ENCODE data around the gene ESYT2.

Gene ESYT2

DNA sequence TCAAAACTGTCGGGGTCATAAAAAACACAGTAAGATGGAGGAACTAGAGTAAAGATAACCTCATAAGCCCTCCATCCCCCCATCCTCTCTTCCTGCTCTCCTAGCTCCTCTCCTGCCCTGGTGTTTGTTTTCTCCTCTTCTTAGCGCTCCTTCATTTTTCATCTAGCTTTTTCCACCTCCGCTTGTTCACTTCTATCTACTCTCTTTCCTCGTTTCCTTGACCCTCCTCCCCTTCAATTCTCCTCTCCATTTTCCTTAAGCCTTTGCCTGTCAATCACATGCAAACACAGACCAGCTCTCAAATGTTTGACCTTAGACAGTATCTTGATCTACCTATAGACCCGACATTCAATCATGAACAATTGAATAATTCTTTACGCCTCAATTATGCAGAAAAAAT is 134.7 kb downstream of the ESYT2 start (continued):
- TF ChIP-seq ZNF2 (tag by site-specific recombination; IDR thresholded peaks at IDR 0.05) (no peak), ZFP3 (tag by site-specific recombination; IDR thresholded peaks at IDR 0.05; ENCODE audit: low read depth) (no peak)
- TF ChIP-seq, protein P1, sequence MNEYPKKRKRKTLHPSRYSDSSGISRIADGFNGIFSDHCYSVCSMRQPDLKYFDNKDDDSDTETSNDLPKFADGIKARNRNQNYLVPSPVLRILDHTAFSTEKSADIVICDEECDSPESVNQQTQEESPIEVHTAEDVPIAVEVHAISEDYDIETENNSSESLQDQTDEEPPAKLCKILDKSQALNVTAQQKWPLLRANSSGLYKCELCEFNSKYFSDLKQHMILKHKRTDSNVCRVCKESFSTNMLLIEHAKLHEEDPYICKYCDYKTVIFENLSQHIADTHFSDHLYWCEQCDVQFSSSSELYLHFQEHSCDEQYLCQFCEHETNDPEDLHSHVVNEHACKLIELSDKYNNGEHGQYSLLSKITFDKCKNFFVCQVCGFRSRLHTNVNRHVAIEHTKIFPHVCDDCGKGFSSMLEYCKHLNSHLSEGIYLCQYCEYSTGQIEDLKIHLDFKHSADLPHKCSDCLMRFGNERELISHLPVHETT (tag by site-specific recombination; IDR thresholded peaks at IDR 0.05): no peak

DNA sequence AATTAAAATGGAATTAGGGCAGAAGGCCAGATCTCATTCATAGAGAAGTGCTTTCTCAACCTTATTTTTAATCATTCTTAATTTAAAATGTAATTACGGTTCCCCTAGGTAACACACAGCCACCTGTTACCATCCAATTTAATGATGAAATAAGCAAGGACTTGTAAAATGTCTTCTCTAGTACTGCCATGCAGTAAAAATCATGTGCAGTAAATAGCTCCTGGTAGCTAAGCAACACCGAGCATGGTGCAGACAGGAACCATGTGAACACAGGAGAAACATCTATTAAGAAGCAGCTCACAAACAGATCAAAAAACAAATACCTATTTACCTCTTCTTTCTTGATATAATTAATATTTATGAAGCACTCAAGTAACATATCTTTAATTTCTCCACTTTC is 139.8 kb downstream of the ESYT2 start:
- H3K36me3 ChIP-seq (ENCODE audit: control insufficient read depth in 2 of 2, insufficient read depth in 1 of 2, low read length in 2 of 2): peaks cover 26 to 92% of the 10 kb centered on the region in 2 experiments
- POLR2A ChIA-PET: interaction anchor here (1.3 kb wide), 1 partner anchor 15 kb away, joined by 5 read pairs; the partner anchor contains the start of gene NCAPG2

DNA sequence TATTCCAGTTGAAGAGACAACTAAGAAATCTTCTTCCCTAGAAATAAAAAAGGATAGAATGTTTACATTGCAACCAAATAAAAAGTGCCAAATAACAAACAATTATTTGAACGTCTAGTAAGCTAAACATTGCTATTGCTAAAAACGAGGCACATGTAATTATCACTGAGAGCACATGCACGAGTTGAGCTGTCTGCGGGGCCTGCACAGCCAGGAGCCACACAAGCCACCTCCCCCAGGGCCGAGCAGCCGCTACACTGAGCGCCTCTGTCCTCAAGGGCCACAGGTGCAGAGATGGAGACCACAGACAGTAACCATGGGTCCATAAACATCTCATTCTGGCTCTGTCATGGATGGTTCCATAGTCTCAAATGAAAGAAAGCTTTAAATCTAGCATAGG is 141.9 kb downstream of the ESYT2 start:
- no peaks in the 10 kb centered on the region for H3K9me3 ChIP-seq (ENCODE audit: control insufficient read depth, insufficient read depth, low read depth, low read length)

More for the DNA sequence above, 139.8 kb downstream of the ESYT2 start:
- H3K9me3 ChIP-seq (ENCODE audit: control insufficient read depth, insufficient read depth, low read depth, low read length): no peaks in the 10 kb centered on the region
- TF ChIP-seq SCRT2 (tag by site-specific recombination; IDR thresholded peaks at IDR 0.05) (peak; percentile 49), ZNF121 (tag by site-specific recombination; IDR thresholded peaks at IDR 0.05) (no peak)
- no peak overlapping the region for H3K4me3 ChIP-seq (ENCODE audit: low read depth, low read length)
- no peaks in the 10 kb centered on the region for H3K4me1 ChIP-seq (ENCODE audit: control insufficient read depth, insufficient read depth, low read length)
- CTCF ChIA-PET: interaction anchor here (2.1 kb wide), 1 partner anchor 43 kb away, joined by 8 read pairs; no protein-coding TSS in a partner anchor
- no peak overlapping the region for H3K27ac ChIP-seq (ENCODE audit: extremely low read depth, low read depth, low read length)

More for the DNA sequence above, 141.9 kb downstream of the ESYT2 start:
- CTCF ChIA-PET: no interaction called here
- POLR2A ChIA-PET: no interaction called here
- TF ChIP-seq, protein P2, sequence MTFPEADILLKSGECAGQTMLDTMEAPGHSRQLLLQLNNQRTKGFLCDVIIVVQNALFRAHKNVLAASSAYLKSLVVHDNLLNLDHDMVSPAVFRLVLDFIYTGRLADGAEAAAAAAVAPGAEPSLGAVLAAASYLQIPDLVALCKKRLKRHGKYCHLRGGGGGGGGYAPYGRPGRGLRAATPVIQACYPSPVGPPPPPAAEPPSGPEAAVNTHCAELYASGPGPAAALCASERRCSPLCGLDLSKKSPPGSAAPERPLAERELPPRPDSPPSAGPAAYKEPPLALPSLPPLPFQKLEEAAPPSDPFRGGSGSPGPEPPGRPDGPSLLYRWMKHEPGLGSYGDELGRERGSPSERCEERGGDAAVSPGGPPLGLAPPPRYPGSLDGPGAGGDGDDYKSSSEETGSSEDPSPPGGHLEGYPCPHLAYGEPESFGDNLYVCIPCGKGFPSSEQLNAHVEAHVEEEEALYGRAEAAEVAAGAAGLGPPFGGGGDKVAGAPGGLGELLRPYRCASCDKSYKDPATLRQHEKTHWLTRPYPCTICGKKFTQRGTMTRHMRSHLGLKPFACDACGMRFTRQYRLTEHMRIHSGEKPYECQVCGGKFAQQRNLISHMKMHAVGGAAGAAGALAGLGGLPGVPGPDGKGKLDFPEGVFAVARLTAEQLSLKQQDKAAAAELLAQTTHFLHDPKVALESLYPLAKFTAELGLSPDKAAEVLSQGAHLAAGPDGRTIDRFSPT (tag by site-specific recombination; IDR thresholded peaks at IDR 0.05): no peak
- TF ChIP-seq OVOL3 (tag by site-specific recombination; IDR thresholded peaks at IDR 0.05) (no peak), ZNF768 (tag by site-specific recombination; IDR thresholded peaks at IDR 0.05) (no peak), ZNF624 (tag by site-specific recombination; IDR thresholded peaks at IDR 0.05) (no peak), ZNF37A (tag by site-specific recombination; IDR thresholded peaks at IDR 0.05) (no peak), ZNF19 (tag by site-specific recombination; IDR thresholded peaks at IDR 0.05; ENCODE audit: low read depth) (no peak), YY2 (tag by site-specific recombination; IDR thresholded peaks at IDR 0.05) (no peak), MYNN (tag by site-specific recombination; IDR thresholded peaks at IDR 0.05; ENCODE audit: borderline replicate concordance) (no peak), ZNF416 (tag by site-specific recombination; IDR thresholded peaks at IDR 0.05) (no peak), ZNF529 (tag by site-specific recombination; IDR thresholded peaks at IDR 0.05; ENCODE audit: insufficient replicate concordance) (no peak), TCF7L2 (IDR thresholded peaks at IDR 0.05; ENCODE audit: borderline replicate concordance, low read depth, low read length) (no peak), ZBTB17 (tag by site-specific recombination; IDR thresholded peaks at IDR 0.05) (no peak), RBAK (tag by site-specific recombination; IDR thresholded peaks at IDR 0.05) (no peak), ZNF48 (tag by site-specific recombination; IDR thresholded peaks at IDR 0.05) (no peak)
- TF ChIP-seq, protein P3, sequence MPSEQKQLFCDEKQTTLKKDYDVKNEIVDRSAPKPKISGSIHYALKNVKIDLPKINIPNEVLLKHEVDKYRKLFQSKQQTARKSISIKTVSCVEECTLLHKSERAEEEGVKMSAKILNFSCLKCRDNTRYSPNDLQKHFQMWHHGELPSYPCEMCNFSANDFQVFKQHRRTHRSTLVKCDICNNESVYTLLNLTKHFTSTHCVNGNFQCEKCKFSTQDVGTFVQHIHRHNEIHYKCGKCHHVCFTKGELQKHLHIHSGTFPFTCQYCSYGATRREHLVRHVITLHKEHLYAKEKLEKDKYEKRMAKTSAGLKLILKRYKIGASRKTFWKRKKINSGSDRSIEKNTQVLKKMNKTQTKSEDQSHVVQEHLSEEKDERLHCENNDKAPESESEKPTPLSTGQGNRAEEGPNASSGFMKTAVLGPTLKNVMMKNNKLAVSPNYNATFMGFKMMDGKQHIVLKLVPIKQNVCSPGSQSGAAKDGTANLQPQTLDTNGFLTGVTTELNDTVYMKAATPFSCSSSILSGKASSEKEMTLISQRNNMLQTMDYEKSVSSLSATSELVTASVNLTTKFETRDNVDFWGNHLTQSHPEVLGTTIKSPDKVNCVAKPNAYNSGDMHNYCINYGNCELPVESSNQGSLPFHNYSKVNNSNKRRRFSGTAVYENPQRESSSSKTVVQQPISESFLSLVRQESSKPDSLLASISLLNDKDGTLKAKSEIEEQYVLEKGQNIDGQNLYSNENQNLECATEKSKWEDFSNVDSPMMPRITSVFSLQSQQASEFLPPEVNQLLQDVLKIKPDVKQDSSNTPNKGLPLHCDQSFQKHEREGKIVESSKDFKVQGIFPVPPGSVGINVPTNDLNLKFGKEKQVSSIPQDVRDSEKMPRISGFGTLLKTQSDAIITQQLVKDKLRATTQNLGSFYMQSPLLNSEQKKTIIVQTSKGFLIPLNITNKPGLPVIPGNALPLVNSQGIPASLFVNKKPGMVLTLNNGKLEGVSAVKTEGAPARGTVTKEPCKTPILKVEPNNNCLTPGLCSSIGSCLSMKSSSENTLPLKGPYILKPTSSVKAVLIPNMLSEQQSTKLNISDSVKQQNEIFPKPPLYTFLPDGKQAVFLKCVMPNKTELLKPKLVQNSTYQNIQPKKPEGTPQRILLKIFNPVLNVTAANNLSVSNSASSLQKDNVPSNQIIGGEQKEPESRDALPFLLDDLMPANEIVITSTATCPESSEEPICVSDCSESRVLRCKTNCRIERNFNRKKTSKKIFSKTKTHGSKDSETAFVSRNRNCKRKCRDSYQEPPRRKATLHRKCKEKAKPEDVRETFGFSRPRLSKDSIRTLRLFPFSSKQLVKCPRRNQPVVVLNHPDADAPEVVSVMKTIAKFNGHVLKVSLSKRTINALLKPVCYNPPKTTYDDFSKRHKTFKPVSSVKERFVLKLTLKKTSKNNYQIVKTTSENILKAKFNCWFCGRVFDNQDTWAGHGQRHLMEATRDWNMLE (tag by site-specific recombination; conservative IDR thresholded peaks at IDR 0.05; ENCODE audit: low read depth): no peak
- TF ChIP-seq, protein P4, sequence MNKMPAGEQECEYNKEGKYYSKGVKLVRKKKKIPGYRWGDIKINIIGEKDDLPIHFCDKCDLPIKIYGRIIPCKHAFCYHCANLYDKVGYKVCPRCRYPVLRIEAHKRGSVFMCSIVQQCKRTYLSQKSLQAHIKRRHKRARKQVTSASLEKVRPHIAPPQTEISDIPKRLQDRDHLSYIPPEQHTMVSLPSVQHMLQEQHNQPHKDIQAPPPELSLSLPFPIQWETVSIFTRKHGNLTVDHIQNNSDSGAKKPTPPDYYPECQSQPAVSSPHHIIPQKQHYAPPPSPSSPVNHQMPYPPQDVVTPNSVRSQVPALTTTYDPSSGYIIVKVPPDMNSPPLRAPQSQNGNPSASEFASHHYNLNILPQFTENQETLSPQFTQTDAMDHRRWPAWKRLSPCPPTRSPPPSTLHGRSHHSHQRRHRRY (tag by site-specific recombination; IDR thresholded peaks at IDR 0.05): no peak
- Histone ChIP-seq H3K36me3 (ENCODE audit: control insufficient read depth in 2 of 2, insufficient read depth in 1 of 2, low read length in 2 of 2) (peaks cover 18 to 93% of the 10 kb centered on the region in 2 experiments), H3K4me3 (ENCODE audit: low read depth, low read length) (no peak overlapping the region), H3K27ac (ENCODE audit: extremely low read depth, low read depth, low read length) (no peak overlapping the region), H3K4me1 (ENCODE audit: control insufficient read depth, insufficient read depth, low read length) (no peaks in the 10 kb centered on the region)
